Ishikawa (cell line): ENCODE measurements around the gene MYH7B.

Experiments
- CEBPB ChIP-seq: IDR thresholded peaks from 2 replicates; pipeline ENCODE4 v1.6.1; 2012
- RAD21 ChIP-seq: IDR thresholded peaks from 2 replicates; pipeline ENCODE4 v1.6.1; 2012; ENCODE audit warnings: low read depth
- YY1 ChIP-seq: IDR thresholded peaks from 2 replicates; pipeline ENCODE4 v1.6.1; 2012; ENCODE audit warnings: low read depth

- TF ChIP-seq YY1 (no peak), CEBPB (no peak), RAD21 (no peak)
Observed at GRCh38 chr20:34996243-34997028, 40.8 kb downstream of the MYH7B start.
